ENCODE data around the gene LRSAM1. TPM values are rescaled to one million over a fixed set of nuclear protein-coding genes. Genes with fewer than 3 reads are reported as not detected.

Gene LRSAM1
- total RNA-seq, 1 donor from 2014 or later: 52.1 TPM

DNA sequence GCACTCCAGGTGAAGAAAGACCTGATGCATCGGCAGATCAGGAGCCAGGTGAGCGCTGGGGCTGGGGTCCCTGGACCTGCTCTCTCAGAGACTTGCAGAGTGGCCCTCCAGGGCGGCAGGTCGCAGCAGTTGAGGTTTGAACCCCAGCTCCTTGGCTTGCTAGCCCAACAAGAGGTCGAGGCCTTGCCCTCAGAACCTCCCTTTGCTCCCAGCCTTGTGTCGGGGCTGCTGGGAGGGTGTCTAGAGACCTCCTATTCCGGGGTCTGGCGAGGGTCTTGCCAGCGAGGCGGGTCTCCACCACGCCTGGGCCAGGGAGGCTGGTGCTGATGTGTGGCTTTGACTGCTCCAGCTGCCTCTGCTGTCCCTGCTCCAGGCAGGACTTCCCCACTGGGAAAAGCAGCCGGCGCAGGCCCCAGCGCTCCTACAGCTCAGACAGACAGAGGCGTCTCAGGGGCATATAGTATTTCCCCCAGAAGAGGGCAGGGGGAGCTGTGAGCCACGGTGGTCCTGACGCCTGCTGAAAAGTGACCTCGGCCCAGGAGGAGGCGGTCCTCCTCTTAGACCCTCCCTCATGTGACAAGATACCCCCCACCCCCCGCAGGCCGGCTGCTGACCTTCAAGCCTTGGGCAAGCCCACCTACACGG lies 38.3 kb downstream of the LRSAM1 start:
- no peak for DNase-seq
- intact Hi-C loops (cut with DNase I): loop anchor here (10.0 kb wide), 1 partner anchor 225 kb away; the partner anchor contains the start of genes PTRH1 and TTC16
- no peak for ATAC-seq (ENCODE audit: poor library complexity)

DNA sequence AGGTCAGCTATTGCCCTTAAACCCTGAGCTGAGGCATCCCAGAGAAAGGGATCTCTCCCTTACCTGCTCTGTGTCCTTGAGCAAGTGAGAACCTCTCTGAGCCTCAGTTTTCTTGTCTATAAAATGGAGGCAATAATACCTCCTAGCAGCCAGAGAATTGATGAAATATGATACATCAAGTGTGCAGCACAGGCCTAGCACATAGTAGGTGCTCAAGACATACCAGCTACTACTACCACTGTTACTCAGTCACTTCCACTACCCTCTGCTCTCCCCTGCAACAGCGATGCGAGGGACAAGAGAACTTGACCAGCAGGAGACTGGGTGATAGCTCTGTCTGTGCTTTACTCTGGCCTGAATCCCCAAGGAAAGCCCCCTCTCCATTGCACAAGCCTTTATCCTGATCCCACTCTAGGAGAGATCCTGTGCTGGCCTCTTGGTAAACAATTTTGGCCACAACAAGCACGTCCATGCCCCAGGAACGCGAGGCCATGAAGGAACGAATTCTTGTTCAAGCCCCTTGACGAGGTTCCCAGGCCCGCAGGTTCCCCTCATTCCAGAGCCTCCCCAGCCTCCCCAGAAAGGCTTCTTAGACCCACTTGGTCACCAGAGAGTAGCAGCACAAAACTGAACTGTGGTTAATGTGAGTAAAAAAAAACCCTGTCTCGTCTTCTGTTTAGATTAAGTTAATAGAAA lies 39.4 kb downstream of the LRSAM1 start:
- no peak for ATAC-seq (ENCODE audit: poor library complexity)
- intact Hi-C loops (cut with DNase I): loop anchor here (10.0 kb wide), 1 partner anchor 224 kb away; the partner anchor contains the start of genes PTRH1 and TTC16
- no peak for DNase-seq

DNA sequence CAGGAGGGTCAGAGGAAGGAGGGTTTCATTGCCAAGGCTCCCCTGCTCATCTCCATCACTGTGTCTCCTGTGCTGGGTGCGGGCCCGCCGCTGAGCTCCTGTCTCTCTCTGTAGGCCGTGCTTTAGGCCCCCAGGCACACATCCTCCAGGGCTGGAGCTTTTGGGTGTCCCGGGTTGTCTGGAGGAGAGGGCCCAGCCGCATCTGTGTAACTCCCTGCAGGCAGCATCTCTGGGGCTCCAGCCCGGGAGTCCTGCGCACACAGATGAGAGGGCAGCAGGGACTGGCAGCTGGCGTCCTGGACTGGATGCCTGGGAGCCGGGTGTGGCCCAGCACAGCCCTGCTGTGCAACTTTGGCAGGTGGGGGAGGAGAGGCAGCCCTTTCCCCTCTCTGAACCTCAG lies 40.2 kb downstream of the LRSAM1 start:
- ATAC-seq (ENCODE audit: poor library complexity): no peak
- DNase-seq: no peak
- intact Hi-C loops (cut with DNase I): loop anchor here (10.0 kb wide), 1 partner anchor 223 kb away; the partner anchor contains the start of genes PTRH1 and TTC16

DNA sequence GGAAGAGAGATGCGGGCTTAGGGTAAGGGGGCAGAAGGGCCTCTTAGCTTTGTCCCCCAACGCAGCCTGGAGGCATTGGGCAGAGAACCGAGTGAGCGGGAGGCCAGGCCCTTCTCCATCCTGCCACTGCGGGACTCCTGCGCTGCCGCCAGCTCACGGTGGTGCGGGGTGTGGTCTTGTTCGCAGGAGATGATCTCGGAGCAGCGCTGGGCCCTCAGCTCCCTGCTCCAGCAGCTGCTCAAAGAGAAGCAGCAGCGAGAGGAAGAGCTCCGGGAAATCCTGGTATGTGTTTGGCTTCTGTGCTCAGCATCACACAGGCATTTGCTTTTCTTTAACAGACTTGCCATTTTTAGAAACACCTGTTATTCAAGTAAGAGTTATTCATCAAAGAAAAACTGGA lies 41.3 kb downstream of the LRSAM1 start:
- DNase-seq: no peak
- intact Hi-C loops (cut with DNase I): loop anchor here (10.0 kb wide), 1 partner anchor 222 kb away; the partner anchor contains the start of genes PTRH1 and TTC16
- ATAC-seq (ENCODE audit: poor library complexity): no peak

DNA sequence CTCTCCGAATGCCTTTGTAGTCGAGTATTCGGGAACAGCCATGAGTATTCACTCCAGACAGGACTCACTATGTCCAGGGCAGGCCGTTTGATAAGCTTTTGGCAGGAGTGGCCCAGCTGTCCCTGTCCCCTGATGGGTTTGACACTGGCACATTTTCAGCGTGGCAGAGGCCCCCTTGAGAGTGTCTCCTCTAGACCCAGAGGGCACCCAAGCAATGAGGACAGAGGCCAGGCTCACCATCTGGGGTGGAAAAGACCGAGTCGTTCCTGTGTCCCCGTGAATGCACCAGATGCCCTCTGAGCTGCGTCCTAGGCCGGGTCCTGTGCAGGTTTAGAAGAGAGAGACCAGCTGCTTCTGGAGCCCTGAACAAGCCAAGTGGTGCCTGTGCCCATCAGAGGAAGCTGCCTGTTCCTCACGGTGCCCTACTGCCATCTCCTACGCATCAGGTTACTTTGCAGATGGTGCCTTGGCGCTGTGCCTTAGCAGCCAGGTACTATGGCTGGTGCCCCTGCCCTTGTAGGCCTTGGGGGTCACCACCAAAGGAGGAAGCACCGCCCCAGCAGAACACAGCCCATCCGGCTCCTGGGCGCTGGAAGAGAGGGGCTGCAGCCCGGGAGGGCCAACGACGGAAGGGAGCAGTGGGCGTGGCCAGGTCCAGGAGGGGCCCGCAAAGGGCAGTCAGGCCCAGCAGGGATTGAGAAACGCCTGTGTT lies 42.4 kb downstream of the LRSAM1 start:
- intact Hi-C loops (cut with DNase I): loop anchor here (10.0 kb wide), 1 partner anchor 221 kb away; the partner anchor contains the start of genes PTRH1 and TTC16
- peak; percentile 80 for DNase-seq
- peak; percentile 77 for ATAC-seq (ENCODE audit: poor library complexity)

DNA sequence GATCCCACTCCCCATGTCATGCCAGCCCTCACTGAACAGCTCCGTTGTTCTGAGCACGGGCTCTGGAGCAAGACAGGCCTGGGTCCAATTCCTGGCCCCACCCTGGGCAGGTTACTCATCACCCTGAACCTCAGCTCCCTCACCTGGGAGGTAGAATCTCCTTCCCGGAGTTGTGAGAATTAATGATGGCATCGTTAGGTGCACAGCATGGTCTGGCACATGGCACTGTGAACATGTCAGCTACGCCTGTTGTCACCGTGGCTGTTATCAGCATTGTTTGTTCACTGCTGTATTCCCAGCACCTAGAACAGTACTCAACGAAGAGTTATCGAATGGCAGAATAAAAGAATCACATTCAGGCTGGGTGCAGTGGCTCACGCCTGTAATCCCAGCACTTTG lies 43.0 kb downstream of the LRSAM1 start:
- ATAC-seq (ENCODE audit: poor library complexity) (peak; percentile 73), DNase-seq (no peak)
- intact Hi-C loops (cut with DNase I): loop anchor here (10.0 kb wide), 1 partner anchor 220 kb away; the partner anchor contains the start of genes PTRH1 and TTC16

DNA sequence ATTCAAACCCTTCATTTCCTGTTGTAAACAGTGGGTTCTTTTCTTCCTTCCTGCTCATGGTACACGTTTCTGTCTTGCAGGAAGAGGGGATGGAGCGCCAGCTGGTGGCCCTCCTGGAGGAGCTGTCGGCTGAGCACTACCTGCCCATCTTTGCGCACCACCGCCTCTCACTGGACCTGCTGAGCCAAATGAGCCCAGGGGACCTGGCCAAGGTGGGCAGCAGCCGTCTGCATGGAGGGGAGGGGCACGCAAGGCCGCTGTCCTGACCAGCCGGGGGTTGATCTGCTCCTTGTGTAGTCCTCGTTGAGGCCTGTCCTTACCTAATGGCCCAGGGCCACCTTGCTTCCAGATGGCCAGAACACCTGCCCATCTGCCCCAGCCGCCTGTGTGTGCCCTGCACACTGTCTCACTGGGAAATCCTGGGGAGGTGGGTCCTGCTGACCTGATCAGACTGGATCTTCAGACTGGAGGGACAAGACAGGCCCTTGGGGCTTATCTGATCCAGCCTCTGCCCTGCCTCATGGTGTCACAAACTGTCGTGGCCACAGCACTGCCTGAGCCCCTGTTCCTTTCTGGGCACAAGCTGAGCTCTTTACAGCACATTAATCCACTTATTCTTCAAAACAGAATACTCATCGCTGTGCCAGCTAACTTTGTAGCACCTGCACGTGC lies 44.7 kb downstream of the LRSAM1 start:
- no peak for ATAC-seq (ENCODE audit: poor library complexity)
- intact Hi-C loops (cut with DNase I): loop anchor here (10.0 kb wide), 1 partner anchor 219 kb away; the partner anchor contains the start of genes PTRH1 and TTC16
- DNase-seq: no peak

DNA sequence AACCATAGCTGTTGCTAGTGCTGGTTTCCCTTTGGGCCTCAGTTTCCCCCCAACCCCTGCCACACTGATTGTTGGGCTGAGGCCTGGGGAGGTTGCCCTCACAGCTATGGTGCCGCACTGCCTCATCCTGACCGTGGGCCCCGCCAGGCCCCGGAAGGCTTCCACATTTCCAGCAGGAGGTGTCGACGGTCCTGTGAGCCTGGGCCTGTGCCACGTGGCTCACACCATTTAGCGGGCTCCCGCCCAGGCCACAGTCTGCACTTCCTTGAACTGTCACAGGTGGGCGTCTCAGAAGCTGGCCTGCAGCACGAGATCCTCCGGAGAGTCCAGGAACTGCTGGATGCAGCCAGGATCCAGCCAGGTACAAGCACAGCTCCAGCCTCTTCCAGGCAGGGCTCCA lies 45.7 kb downstream of the LRSAM1 start:
- DNase-seq (no peak), ATAC-seq (ENCODE audit: poor library complexity) (no peak)
- intact Hi-C loops (cut with DNase I): loop anchor here (10.0 kb wide), 1 partner anchor 218 kb away; the partner anchor contains the start of genes PTRH1 and TTC16

DNA sequence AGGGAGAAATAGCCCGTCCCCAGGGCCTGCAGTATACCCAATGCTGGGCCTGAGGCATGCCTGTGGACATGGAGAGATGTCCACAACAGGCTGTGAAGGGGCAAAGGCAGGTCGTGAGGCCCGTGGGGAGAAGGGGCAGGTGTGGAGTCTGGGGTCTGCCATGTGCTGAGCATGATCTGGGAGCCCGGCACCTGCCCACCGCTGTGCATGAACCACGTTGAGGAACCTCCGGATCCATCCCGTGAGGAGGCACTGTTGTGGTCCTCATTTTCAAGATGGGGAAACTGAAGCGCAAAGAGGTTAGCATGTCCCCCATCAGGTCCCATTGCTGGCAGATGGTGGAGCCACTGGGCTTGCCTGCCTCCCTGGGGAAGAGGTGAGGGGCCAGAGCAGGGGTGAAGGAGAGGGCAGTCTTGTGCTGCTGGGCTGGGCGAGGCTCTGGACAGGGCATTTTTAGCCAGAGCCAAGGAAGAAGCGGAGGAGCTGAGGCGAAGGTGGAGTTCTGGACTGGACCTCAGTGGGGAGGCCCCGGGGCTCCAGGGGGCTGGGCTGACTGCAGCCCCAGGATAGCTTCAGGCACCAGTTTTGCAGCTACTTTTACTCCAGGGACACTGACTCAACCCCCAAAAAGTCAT lies 46.5 kb downstream of the LRSAM1 start:
- DNase-seq (no peak), ATAC-seq (ENCODE audit: poor library complexity) (no peak)
- intact Hi-C loops (cut with DNase I): loop anchor here (10.0 kb wide), 1 partner anchor 217 kb away; the partner anchor contains the start of genes PTRH1 and TTC16

DNA sequence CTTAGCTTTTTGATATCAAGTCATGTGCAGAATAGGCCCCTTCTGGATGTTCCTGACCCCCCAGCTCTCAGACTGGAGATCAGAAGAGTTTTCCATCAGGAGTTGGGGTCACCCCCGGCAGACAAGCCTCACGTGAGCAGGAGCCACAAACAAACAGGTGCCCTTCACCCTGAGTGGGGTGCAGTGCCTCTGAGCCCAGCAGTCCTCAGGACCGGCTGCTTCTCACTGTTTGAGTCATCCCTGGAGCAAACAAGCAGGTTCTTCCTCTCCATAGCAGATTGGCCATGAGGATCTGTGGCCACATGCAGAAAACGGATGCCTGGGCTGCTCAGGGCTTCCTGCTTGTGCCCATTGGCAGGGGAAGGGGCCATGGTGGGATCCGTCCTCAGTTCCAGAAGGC lies 47.0 kb downstream of the LRSAM1 start:
- intact Hi-C loops (cut with DNase I): loop anchor here (10.0 kb wide), 1 partner anchor 217 kb away; the partner anchor contains the start of genes PTRH1 and TTC16
- DNase-seq: no peak
- ATAC-seq (ENCODE audit: poor library complexity): no peak

DNA sequence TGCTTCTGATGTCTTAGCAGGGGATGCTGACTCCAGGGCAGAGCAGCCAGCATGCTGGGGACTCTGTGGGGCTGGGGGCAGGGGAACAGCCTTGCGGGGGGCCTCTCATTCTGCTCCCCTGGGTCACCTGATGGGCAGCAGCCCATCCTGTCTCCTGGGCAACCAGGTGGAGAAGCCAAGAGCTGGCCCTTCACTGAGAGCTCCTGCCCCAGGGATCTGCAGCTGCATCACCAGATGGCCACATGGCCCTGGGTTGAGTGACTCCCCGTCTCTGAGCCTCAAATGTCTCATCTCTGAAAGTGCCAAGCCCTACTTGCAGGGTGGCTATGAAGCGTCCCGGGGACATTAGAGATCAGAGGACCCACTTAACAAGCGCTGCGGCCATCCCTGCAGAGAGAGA lies 49.1 kb downstream of the LRSAM1 start:
- intact Hi-C loops (cut with DNase I): loop anchor here (5.0 kb wide), 2 partner anchors 87 to 232 kb away; no protein-coding TSS in a partner anchor
- no peak for ATAC-seq (ENCODE audit: poor library complexity)
- peak; percentile 24 for DNase-seq

DNA sequence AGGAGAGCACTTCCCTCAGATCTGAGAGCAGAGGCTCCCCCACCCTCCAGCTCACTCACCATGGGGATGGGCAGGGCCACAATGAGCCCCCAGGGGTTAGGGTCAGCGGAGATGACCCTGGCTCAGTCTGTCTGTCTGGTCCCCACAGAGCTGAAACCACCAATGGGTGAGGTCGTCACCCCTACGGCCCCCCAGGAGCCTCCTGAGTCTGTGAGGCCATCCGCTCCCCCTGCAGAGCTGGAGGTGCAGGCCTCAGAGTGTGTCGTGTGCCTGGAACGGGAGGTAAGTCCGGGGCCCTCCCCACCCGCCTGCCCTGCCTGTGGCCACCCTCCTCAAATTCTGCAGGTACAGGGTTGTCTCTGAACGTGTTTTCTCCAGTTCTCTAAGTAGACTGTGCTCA lies 49.6 kb downstream of the LRSAM1 start:
- no peak for ATAC-seq (ENCODE audit: poor library complexity)
- intact Hi-C loops (cut with DNase I): loop anchor here (5.0 kb wide), 2 partner anchors 86 to 231 kb away; no protein-coding TSS in a partner anchor

DNA sequence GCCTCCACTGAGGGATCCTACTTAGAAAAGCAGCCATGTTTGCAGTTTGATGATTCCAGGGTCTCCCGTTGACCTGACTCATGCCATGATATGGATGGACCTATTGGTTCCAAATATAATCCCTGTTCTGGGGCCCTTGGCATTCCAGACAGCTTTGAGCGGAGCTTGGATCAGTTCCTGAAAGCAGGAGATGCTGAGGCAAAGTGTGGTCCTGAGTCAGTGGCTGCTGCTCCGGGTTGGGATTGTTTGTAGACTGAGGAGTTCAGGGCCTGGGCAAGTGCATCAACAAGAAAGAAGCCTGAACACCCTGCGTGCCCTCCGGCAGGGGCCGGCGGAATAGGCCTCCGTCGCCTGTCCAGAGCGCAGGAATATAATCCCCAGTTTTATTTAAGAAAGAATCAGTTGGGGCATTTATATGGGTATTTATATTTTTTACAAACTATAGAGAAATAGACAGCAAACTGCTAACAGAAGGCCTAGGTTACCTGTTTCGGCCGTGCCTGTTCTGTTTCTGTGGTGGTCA lies 50.6 kb downstream of the LRSAM1 start:
- no peak for DNase-seq
- intact Hi-C loops (cut with DNase I): loop anchor here (5.0 kb wide), 2 partner anchors 85 to 230 kb away; no protein-coding TSS in a partner anchor
- no peak for ATAC-seq (ENCODE audit: poor library complexity)

More for the DNA sequence above, 49.6 kb downstream of the LRSAM1 start:
- no peak for DNase-seq

DNA sequence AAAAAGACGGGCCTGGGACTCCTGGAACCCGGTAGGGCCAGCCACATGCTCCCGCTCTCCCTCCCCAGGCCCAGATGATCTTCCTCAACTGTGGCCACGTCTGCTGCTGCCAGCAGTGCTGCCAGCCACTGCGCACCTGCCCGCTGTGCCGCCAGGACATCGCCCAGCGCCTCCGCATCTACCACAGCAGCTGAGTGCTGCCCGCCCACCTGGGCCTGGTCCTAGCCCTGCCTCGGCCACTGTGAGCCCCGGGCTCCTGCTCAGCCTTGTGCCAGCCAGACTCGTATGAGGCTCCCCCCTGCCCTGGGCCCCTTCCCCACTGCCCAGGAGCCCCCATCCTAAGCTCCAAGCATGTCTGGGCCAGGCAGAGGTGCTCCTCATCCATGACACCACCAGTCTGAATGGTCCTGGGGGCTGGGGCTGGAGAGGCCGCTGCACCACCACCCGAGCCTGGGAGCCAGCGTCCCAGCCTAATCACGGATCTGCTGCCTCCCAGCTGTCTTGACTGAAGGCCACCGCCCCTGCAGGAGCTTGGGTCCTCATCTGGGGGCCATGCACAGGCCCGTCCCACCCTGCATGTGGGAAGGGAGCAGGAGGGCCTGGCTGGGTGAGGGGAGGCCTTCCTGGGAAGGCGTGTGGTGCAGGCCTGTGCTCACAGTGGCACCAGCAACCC lies 51.5 kb downstream of the LRSAM1 start:
- ATAC-seq (ENCODE audit: poor library complexity): no peak
- intact Hi-C loops (cut with DNase I): loop anchor here (5.0 kb wide), 2 partner anchors 84 to 229 kb away; no protein-coding TSS in a partner anchor
- DNase-seq: no peak

DNA sequence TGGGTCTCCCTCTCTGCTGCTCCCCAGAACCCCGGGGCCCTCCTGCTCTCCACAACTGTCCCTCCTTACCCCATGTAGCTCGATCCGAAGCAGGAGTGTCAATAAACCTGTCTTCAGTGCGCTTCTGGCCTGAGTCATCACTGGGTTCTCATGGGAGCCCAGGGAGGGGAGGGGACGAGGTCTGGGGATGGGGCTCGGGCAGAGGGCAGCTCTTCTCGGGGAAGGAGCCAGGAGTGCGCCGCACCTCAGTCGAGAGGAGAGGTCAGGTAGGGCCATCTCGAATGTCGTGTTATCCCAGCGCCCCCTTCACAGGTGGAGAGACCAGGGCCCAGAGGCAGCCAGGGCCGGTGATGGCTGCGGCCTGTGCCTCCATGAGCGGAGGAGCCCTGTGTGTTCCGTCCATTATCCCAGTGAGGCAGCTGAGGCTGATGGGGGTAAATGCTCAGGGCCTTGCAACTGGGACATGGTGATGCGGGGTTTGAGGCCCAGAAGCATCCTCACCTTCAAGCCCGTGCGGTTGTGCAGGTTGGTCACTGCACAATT lies 52.1 kb downstream of the LRSAM1 start:
- ATAC-seq (ENCODE audit: poor library complexity) (no peak), DNase-seq (no peak)
- intact Hi-C loops (cut with DNase I): loop anchor here (5.0 kb wide), 2 partner anchors 84 to 229 kb away; no protein-coding TSS in a partner anchor
